GM19193 (cell line): Measurements from ENCODE around the gene WDR72.

Experiments
- POLR2A ChIP-seq: IDR thresholded peaks from 4 replicates; pipeline ENCODE4 v1.6.1; 2011; ENCODE audit not compliant: insufficient read depth, insufficient read length; ENCODE audit errors: extremely low read depth

The WDR72 gene

DNA sequence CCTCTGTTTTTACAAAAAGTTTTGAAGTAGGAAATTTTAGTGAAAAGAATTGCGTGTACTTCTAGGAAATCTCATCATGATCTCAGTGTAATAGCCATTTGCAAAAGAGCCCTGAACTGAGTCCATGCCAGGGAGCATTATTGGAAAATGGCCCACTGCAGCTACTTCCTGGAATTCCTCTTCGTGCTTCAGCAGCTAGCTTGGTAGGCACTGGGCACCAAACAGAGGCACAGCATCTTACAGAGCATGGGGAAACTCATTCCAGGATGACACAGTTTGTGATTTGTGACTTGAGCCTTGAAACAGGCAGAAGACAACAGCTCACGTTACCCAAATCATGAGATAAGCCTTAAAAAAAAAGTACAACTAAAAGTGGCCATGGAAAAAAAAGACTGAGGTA, 179.1 kb downstream of the WDR72 start:
- no peak for TF ChIP-seq POLR2A

DNA sequence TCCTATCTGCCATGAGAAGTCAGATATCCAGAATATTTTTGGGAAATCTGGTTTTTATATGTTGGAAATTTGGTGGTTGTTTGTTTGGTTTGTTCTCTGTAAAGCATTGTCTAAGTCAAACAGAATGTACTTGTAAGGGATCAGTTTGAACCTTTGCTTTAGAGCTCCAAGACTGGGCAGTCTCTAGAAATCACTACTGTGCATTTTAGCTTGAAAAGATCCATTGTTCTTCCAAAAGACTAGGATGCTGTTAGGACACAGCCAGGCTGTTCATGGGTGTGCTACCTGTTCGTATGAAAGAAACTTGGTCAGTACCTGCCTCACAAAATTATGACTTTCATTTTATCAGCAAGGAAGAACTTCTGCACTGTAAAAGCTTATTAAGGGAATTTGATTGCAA, 182.6 kb downstream of the WDR72 start:
- TF ChIP-seq POLR2A = no peak

DNA sequence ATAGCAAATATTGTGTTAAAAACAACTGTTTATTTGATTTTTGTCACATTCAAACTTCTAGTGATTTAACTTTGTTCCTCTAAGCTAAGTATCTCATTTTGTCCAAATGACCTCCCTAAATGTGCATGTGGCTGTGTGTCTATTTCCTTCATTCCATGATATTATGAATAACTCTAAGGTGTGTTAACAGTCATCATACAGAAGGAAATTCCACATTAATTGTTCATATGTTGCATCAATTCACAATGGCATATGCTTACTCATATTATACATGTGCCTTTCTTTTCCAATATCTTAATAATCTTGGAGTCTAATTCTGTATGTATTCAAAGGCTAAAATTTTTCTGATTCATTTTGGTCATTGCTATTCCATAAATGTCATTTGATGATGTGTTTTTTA, 186.4 kb downstream of the WDR72 start:
- TF ChIP-seq POLR2A = no peak

DNA sequence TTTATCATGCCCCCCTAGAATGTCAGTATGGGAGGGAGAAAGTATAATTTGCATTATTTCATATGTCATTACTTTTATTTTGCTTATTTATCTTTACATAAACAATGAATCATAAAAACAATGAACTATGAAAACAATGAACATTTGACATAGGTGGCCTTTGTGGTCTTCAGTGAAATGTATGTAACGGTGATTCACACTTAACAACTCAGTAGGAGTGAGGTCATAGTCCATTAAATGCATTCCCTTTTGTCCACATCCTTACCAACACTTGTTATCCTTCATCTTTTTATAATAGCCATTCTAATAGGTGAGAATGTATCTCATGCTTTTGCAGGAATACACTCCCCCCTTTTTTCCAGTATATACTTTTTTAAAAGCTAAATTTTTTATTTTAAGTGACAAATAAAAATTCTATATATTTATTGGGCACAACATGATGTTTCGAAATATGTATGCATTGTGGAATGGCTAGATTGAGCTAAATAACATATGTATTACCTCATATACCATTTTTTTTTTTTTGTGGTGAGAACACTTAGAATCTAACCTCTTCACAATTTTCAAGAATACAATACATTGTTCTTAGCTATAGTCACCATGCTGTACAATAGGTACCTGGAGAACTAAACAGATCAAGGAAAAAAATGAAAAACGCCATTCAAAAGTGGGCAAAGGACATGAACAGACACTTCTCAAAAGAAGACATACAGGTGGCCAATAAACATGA, 189.5 kb downstream of the WDR72 start:
- TF ChIP-seq POLR2A = no peak

DNA sequence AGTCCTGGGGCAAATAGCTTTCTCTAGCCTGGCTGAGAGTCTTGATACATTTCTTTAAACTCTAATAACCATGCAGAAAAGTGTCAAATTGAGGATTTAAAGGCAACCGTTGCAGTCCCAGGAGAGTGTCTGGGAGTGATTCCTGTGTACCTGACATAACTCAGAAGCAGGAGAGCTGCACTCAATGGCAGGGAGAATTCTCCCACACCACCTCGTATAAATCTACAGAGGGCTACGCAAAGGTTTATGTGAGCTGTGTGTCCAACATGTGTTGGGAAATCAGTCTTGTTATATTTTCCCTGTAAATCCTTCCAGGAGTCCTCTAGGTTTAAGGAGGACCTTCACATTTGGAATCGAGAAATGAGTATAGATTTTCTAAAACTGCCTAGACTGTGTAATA, 192.6 kb downstream of the WDR72 start:
- TF ChIP-seq POLR2A = no peak

DNA sequence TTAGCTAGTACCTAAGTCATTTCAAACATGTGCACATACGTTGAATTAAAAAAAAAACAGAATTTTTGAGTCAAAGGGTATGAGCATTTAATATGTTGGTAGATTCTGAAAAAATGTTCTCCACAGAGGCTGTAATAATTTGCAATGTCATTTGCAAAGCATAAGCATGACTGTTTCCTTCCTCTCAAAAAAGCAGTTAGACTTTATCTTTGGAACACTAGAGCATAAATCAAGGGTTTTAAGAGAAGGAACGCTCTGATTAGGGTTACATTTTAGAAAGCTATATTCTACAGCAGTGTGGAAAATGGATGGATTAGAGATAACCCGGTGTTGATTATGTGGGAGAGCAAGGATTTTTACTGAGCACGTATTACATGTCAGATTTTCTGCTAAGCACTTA, 193.7 kb downstream of the WDR72 start:
- TF ChIP-seq POLR2A = no peak

DNA sequence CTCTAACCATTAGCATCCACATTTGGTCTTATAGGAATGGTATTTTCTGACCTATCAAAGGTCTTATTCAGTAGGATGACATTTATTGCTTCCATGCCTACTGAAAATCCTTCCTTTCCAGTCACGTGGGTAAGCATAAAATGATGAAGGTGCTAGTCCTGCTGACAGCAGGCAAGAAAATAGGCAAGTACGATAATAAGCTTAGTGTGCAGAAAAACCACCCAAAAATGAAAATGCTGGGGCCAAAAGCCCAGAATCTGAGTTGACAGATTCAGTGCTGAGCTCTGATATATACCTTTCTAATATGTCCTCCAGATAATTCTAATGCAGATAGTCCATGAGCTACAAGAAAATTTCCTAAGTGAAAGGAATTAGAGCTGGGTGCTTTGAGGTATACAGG, 194.8 kb downstream of the WDR72 start:
- TF ChIP-seq POLR2A = no peak

DNA sequence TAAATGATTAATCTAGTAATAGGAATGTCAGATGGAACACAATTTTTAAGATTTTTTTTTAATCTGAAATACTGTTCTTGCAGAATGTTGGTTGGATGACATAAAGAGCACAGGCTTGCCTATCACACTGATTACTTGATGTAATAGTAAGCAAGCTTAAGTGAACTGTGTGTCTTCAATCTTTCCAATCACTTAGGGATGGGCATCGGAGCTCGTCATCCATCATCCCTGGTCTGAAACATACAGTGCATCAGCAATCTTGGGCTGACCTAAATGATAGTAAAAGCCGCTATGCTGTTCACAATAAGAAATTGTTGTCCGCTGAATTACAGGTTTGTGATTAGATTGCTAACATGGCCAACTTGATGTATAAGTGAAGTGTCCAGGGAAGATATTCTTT, 195.8 kb downstream of the WDR72 start:
- TF ChIP-seq POLR2A = no peak

DNA sequence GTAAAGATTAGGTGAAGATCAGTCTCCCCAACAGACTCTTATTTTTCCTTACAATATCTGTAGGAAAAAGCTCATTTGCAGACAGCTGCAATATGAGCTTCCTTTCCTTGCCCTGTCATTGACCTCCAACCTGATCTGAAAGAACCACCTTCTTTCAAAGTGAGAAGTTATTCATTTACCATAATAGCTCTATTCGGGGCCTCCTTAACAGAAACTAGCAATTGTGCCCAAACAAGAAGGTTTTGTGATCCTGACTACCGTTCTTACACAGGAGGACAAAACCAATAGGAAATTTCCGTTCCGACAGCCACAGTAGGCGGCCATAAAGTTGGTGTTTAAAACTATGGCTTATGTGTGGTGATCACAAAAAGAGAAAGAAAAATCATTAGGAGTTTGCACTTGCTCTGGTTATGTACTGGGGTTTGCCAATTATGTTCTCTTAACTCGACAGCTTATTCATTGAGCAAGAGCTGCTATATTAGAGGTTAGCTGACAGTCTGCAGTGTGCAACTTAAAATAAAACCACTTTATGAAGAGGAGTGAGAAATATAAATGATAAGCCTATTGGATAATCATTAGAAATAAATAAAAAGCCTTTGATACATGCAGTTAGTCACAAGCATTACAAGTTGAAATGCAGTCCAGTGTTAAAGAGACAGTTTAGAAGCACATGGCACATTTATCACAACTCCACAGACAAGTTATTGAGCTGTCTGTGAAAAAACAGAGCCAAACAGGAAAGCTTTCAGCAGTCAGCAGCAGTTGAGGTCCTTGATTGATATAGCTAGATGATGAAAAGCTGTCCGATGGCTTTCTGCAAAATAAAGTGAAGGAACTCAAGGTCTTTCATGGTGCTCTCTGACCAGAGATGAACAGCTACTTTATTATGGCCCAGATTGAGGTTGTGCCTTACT, 199.8 kb downstream of the WDR72 start:
- no peak for TF ChIP-seq POLR2A

DNA sequence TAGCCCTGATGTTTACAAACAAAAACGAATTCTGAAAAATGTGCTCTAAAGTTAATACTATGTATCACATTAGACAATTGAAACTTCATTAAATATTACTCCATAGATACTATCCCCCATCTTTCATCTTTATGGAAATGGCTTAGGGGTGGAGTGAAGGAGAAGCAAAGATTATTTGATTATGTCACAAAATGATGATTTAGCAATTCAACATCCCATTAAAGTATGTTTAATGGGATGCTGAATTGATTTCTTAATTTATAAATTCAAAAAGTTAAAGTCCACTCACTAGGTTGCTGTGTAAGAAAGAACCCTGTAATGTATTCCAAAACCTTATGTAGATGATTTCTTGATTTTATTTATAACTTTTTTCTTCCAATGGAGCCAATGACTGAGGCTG, 201.1 kb downstream of the WDR72 start:
- TF ChIP-seq POLR2A = no peak

DNA sequence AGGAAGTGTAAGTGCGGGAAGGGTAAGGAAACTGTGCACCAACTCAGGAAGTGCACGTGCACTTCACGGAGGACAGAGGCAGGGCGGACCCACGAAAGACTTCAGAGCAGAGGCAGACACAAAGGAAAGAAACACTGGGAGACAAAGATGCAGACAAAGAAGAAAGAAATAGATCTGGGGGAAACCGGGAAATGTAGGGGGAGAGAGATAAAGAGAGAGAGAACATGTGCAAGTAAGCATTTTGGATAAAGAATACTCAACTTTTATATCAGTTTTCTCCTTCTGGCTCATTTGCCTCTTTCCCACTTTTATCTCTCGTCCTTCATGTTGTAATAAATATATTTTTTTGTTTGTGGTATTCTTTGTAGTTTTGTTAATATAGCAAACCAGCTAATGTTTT, 204.2 kb downstream of the WDR72 start:
- TF ChIP-seq POLR2A = no peak

DNA sequence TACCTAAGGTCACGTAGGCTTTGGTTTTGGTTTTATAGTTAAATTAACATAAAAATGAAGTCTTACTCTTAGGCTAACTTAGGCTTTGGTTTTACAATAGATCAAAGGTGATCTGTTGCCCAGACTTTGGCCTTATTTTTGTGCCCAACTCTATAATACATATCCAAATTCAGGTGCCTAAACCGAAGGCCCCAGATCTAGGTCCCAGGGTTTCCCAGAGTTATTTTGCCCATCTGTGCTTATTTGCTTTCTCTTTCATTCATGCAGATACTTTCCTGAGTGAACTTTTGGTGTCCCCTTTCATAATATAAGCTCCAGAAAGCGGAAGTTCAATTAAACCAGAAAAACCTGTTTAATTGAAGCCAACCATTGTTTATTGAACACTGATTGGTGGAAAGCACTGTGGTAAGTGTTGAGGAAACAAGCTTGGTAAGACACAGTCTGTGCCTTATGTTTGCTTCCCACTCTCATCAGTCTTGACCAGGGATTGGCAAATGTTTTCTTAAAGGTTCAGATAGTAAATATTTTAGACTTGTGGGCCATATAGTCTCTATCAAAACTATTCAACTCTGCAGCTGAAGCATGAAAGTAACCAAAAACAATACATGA, 209.7 kb downstream of the WDR72 start:
- TF ChIP-seq POLR2A = no peak

DNA sequence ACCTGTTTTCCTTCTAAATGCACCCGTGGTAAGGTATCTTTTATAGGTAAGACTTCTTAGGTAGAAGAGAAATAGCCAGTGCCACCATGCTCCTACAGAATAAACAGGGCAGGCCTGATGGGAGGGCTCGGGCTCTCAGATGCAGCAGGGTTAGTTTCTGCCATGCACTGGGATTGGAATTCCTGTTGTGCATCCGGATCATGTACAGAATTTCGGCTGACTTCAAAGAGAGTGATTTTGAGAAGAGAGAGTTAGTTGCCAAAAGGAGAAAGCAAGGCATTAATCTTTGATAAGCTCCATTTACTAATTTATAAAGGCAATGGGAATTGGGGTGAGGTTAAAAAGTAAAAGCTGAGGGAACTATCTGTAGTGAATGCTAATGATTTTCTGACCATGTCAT, 211.2 kb downstream of the WDR72 start:
- TF ChIP-seq POLR2A = no peak

DNA sequence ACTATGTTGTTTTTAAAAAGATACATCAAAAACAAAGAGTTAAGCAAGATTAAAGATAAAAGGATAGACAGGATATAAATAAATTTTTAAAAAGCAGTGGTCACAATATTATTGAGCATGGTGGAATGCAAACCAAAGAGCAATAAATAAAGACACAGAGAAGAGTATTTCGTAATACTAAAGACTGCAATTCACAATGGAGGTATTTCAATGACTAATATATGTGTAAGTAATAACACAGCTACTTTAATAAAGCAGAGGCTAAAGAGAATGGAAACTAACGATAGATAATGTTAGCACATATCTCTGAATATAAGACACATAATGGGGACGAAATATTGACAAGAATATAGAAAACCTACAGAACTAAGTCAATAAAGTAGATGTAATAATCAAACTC, 219.6 kb downstream of the WDR72 start:
- no peak for TF ChIP-seq POLR2A

DNA sequence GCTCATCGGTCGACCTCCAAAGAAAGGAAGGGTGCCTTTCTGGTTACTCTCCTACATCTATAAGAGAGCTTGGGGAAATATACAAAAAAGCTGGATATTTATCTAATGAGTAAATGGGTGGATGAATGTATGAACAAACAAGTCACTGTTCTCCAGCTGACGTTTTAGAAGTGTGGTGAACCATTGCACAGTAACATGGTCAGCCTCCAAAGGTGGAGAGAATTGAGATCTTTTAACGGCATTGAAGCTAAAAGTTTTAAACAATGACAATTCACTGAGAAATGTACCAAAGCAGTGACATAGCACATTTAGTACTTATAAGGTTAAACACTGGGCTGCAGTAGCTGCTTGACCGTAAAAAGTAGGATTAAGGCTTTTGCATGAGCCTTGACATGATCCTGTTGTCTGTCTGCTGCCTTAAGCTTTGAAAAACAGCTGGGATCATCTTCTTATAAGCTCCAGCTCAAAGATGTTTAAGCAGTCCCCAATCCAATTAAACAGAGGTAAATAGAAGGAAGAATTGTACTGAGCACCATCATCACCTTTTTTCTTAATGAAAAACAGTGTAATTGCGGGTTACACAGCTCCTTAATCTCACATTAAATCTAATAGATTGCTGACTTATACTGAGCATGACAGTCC, 222.9 kb downstream of the WDR72 start:
- no peak for TF ChIP-seq POLR2A

DNA sequence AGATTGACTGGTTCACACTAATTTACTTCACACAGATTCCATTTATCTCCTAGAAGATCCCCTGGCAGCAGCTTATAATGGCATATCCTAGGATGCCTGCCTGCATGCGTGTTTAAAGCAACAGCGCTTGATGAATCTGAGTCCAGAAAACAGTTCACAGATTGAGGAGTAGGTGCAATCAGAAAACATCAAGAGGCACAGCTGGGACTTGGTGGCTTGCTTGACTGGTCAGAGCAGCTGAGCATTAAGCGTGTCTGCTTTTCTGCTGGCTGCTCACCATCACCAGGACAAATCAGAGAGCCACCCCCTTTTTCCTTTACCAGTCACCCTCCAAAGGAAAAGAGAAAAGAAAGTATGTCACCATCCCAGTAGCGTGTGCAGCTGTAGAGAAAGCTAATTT, 223.6 kb downstream of the WDR72 start:
- no peak for TF ChIP-seq POLR2A
